SJSA1 (cell line): ENCODE data around the gene MEIOSIN. TPM values are rescaled to one million over a fixed set of nuclear protein-coding genes. Genes with fewer than 3 reads are reported as not detected.

Experiments
- DNase-seq, 2 experiments: peaks; one replicate each; pipeline ENCODE4 v3.0.0-alpha.2; 2015 to 2020; ENCODE audit warnings: low spot score in 2 of 2, low read depth in 1 of 2
- H3K27ac ChIP-seq: fragments of 250-450 bp; sonication (Bioruptor Pico); 2 replicates; pipeline ENCODE4 v1.5.1; 2020; ENCODE audit warnings: mild to moderate bottlenecking, moderate library complexity
- H3K27me3 ChIP-seq: fragments of 250-450 bp; sonication (Bioruptor Pico); replicated peaks from 2 replicates; pipeline ENCODE4 v1.5.1; 2020; ENCODE audit warnings: mild to moderate bottlenecking, moderate library complexity
- H3K36me3 ChIP-seq: fragments of 250-450 bp; sonication (Bioruptor Pico); 2 replicates; pipeline ENCODE4 v1.5.1; 2020; ENCODE audit warnings: mild to moderate bottlenecking
- H3K4me1 ChIP-seq: fragments of 250-450 bp; sonication (Bioruptor Pico); replicated peaks from 2 replicates; pipeline ENCODE4 v1.6.1; 2021; ENCODE audit warnings: mild to moderate bottlenecking
- H3K4me3 ChIP-seq: fragments of 250-450 bp; sonication (Bioruptor Pico); 2 replicates; pipeline ENCODE4 v1.5.1; 2020; ENCODE audit warnings: mild to moderate bottlenecking
- H3K9me3 ChIP-seq: fragments of 250-450 bp; sonication (Bioruptor Pico); replicated peaks from 2 replicates; pipeline ENCODE4 v1.5.1; 2020; ENCODE audit warnings: mild to moderate bottlenecking
- total RNA-seq: library from RNA; depleted of rRNA; stranded (reverse); fragments of >200 nt; shearing (Covaris generic); gene quantifications from 2 replicates; pipeline ENCODE4 v1.2.3, GENCODE V29; 2014; rRNA removed

MEIOSIN gene
- total RNA-seq, 1 experiment from 2014 or later: not detected

DNA sequence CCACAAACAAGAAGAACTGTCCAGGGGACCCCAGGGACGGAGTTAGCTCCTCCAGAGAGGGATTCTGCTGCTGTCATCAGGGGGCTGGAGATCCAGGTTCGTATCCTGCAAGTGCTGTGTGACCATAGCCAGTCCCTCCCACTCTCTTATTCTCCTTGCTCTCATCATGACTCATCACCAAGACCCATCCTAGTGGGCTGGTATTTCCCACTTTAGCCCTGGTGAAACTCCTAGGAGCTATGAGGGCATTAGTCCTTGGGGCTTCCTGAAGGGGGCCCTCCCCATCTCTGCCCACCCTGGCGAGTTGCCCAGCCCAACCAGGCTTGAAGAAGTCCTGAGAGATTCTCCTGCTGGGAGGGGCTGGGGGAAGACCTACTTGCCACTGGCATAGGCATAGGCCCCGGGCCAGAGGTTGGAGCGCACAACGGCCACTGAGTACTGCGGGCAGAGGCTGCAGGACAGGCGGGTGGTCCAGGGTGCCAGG, 66.9 kb downstream of the MEIOSIN start:
- Histone ChIP-seq H3K4me1 (peaks cover 13% of the 10 kb centered on the region), H3K27me3 (no peaks in the 10 kb centered on the region), H3K36me3 (no peaks in the 10 kb centered on the region), H3K4me3 (no peak overlapping the region), H3K9me3 (no peaks in the 10 kb centered on the region), H3K27ac (no peak overlapping the region)
- peak in 1 of 2 experiments; percentile 40 for DNase-seq

DNA sequence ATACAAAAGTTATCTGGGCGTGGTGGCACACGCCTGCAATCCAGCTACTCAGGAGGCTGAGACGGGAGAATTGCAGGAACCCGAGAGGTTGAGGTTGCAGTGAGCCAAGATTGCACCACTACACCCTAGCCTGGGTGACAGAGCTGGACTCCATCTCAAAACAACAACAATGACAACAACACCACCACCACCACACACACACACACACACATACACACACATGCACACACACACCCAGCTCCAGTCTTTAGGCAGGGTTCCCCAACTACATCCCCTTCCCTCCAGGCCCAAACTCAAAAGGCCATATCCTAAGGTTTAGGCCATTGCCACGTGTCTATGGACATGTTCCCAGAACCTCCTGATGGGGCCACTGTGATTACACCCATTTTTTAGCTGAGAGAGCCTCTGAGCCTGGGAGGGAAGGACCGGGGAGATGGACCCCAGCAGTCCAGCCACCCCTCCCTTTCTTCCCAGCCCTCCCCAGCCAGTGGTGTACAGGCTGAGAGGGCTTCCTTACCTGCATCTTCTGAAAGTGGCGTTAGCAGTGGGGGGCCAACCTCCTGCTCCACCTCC, 68.5 kb downstream of the MEIOSIN start:
- H3K27ac ChIP-seq: no peak overlapping the region
- H3K4me1 ChIP-seq: peaks cover 13% of the 10 kb centered on the region
- H3K27me3 ChIP-seq: no peaks in the 10 kb centered on the region
- H3K36me3 ChIP-seq: no peaks in the 10 kb centered on the region
- no peaks in the 10 kb centered on the region for H3K9me3 ChIP-seq
- DNase-seq: no peak
- H3K4me3 ChIP-seq: no peak overlapping the region

DNA sequence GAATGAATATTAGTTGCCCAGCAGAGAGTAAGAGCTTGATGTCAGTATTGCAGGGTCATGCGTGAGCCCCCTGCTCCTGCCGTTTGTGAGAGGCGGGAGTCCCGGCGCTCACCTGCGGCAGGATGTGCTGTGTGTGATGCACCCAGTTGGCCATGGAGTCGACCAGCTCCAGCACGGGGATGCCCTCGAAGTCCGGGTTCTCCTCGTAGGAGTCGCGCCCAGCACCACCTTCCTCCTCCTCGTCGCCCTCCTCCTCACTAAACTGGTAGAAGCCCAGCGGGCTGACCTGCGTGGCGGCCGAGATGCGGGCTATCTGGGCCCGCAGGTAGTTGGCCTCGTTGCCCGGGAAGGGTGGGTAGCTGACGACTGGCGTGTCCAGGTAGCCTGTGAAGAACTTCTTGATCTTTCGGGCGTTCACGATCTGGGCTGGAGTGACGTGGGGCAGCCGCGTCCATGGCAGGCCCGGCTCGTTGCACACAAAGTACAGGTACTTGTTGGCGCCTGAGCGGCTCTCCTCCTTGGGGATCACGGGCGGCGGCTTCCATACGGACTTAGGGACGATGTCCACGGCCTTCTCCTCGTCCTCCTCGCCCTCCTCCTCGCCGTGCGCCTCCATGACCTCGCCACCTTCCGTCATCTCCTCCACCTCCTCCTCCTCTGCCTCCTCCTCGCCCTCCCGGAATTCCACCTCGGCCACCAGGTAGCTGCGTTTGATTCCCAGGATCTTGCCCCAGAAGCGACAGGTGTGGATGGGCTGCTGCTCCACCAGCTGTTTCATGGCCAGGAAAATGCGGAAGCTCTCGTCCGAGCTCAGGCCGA, 71.1 kb downstream of the MEIOSIN start:
- H3K4me3 ChIP-seq: no peak overlapping the region
- DNase-seq: no peak
- no peaks in the 10 kb centered on the region for H3K36me3 ChIP-seq
- H3K27me3 ChIP-seq: no peaks in the 10 kb centered on the region
- peaks cover 9% of the 10 kb centered on the region for H3K4me1 ChIP-seq
- no peak overlapping the region for H3K27ac ChIP-seq
- H3K9me3 ChIP-seq: no peaks in the 10 kb centered on the region

DNA sequence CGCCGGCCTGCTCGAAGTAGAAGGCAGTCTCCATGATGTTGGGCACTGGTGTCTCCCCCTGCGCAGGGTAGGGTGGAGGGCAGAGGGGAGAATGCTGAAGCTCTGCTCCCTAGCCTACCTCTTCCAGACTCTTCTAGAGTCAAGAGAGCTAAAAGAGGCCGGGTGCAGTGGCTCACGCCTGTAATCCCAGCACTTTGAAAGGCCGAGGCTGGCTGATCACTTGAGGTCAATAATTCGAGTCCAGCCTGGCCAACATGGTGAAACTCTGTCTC, 71.7 kb downstream of the MEIOSIN start:
- Histone ChIP-seq H3K4me3 (no peak overlapping the region), H3K27me3 (no peaks in the 10 kb centered on the region), H3K9me3 (no peaks in the 10 kb centered on the region), H3K36me3 (no peaks in the 10 kb centered on the region), H3K27ac (no peak overlapping the region), H3K4me1 (peaks cover 12% of the 10 kb centered on the region)
- DNase-seq: no peak

DNA sequence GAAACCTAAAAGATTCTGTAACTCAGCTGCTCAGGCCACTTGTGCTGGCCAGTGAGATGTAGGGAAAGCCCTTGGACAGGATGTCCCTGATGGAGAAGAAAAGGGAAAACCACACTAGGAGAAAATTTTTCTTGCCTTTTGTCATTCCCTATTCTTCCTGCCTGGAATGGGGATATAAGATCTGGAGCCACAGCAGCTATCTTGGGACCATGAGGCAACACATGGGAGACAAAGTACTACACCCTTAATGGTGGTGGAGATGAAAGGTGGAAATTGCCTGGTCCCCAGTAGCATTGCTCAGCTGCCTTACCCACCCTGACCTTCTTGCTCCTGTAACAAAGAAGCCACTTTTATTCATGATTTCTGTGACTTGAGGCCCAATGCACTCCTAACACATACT, 72.5 kb downstream of the MEIOSIN start:
- no peak for DNase-seq
- H3K27ac ChIP-seq: no peak overlapping the region
- H3K4me1 ChIP-seq: peaks cover 12% of the 10 kb centered on the region
- H3K36me3 ChIP-seq: no peaks in the 10 kb centered on the region
- H3K27me3 ChIP-seq: no peaks in the 10 kb centered on the region
- H3K9me3 ChIP-seq: no peaks in the 10 kb centered on the region
- H3K4me3 ChIP-seq: no peak overlapping the region

DNA sequence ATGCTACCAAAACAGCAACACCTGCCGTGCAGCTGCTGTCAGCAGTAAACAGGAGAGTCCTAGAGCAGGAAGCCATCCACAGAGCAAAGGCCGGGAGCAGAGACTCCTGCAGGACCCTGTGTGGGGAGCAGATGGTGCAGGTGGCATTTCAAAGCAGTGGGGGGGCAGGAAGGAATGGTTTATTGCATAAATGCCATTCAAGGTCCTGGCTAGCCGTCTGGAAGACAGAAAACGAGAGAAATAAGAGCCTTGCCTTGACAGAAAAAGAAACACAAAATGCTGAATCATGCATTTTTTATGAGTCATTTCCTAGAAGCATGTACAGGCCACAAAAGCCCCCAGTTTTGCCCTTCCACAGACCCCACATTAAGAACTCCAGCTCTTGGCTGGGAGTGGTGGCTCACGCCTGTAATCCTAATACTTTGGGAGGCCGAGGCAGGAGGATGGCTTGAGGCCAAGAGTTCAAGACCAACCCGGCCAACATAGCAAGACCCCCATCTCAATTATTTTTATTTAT, 76.5 kb downstream of the MEIOSIN start:
- DNase-seq: peak; percentile 68
- Histone ChIP-seq H3K4me1 (peaks cover 12% of the 10 kb centered on the region), H3K27me3 (no peaks in the 10 kb centered on the region), H3K36me3 (peaks cover 3% of the 10 kb centered on the region; the same call in 1 of the 2 replicates), H3K27ac (peak overlapping the region; percentile 33), H3K9me3 (no peaks in the 10 kb centered on the region), H3K4me3 (no peak overlapping the region)

DNA sequence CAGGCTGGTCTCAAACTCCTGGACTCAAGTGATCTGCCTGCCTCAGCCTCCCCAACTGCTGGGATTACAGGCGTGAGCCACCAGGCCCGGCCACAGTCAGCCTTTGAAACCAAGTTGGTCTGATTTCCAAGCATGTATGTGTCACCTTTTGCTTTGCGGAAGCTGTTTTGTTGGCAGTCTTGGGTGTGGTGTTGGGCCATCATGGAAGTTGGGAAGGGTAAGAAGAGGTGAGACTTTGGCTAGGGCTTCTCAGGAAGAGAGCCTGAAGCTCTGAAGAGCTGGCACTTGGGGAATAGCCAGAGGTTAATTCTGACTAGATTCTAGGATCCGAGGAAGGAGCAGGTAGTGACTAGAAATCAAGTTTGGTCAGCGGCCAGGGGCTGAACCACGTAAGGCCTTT, 79.1 kb downstream of the MEIOSIN start:
- Histone ChIP-seq H3K27me3 (no peaks in the 10 kb centered on the region), H3K4me3 (no peak overlapping the region), H3K4me1 (peaks cover 15% of the 10 kb centered on the region), H3K9me3 (no peaks in the 10 kb centered on the region), H3K36me3 (peaks cover 9% of the 10 kb centered on the region; the same call in 1 of the 2 replicates), H3K27ac (no peak overlapping the region)
- DNase-seq: no peak

Other genes starting within 250 kb of the MEIOSIN start
- gene RTN2, start 236.4 kb upstream of the MEIOSIN start, total RNA-seq: 5.1 and 7.5 TPM in 2 replicates
- 0.29 TPM in 1 of 2 replicates, not detected in the other for gene PPM1N, start 235.0 kb upstream of the MEIOSIN start, total RNA-seq
- 115 TPM in 2 replicates for gene VASP, start 226.0 kb upstream of the MEIOSIN start, total RNA-seq
- gene OPA3, start 148.6 kb upstream of the MEIOSIN start, total RNA-seq: 10.7 and 18.2 TPM in 2 replicates
- not detected in 2 replicates for gene GPR4, start 131.2 kb upstream of the MEIOSIN start, total RNA-seq
- 33.6 and 45.4 TPM in 2 replicates for gene EML2, start 94.0 kb upstream of the MEIOSIN start, total RNA-seq
- gene GIPR, start 65.2 kb upstream of the MEIOSIN start, total RNA-seq: 0.72 and 2.1 TPM in 2 replicates
- gene SNRPD2, start 41.5 kb upstream of the MEIOSIN start, total RNA-seq: 331 and 402 TPM in 2 replicates
- gene QPCTL, start 40.8 kb upstream of the MEIOSIN start, total RNA-seq: 11.6 and 14.6 TPM in 2 replicates
- 8.3 and 10.7 TPM in 2 replicates for gene FBXO46, start 2.5 kb upstream of the MEIOSIN start, total RNA-seq
- 9.1 and 10.2 TPM in 2 replicates for gene SIX5, start 35.8 kb downstream of the MEIOSIN start, total RNA-seq
- 7.4 and 10.6 TPM in 2 replicates for gene DMPK, start 49.1 kb downstream of the MEIOSIN start, total RNA-seq
- gene DMWD, start 59.4 kb downstream of the MEIOSIN start, total RNA-seq: 17.6 and 35.4 TPM in 2 replicates
- gene RSPH6A, start 81.9 kb downstream of the MEIOSIN start, total RNA-seq: not detected in 2 replicates
- gene SYMPK, start 129.7 kb downstream of the MEIOSIN start, total RNA-seq: 32.4 and 55.0 TPM in 2 replicates
- not detected in 2 replicates for gene FOXA3, start 130.9 kb downstream of the MEIOSIN start, total RNA-seq
- 42.9 and 50.1 TPM in 2 replicates for gene IRF2BP1, start 152.7 kb downstream of the MEIOSIN start, total RNA-seq
- gene MYPOP, start 169.2 kb downstream of the MEIOSIN start, total RNA-seq: 1.3 and 1.4 TPM in 2 replicates
- not detected in 2 replicates for gene NANOS2, start 181.3 kb downstream of the MEIOSIN start, total RNA-seq
- not detected in 2 replicates for gene NOVA2, start 240.4 kb downstream of the MEIOSIN start, total RNA-seq